AG04449 (cell line): ENCODE results near the gene LSG1.

Source experiments
- CTCF ChIA-PET: fragments of 350-600 bp; formaldehyde crosslinking; extraction: SDS; loops from one replicate; lab custom pipeline; 2021; ENCODE audit warnings: antibody characterized with exemption; lab: Yijun Ruan, JAX
- POLR2A ChIA-PET: fragments of 400-600, 350-600 bp; formaldehyde crosslinking; extraction: SDS; loops from one replicate; lab custom pipeline; 2020; ENCODE audit warnings: antibody characterized with exemption, inconsistent platforms; lab: Yijun Ruan, JAX
- DNase-seq: peaks from one replicate; pipeline ENCODE4 v3.0.0-alpha.2; 2010; ENCODE audit warnings: low read depth, low spot score
- H3K4me3 ChIP-seq: 2 replicates; pipeline ENCODE4 v1.5.1; 2011; ENCODE audit warnings: low read depth, mild to moderate bottlenecking, control low read depth, low read length
- CTCF ChIP-seq: IDR thresholded peaks from one replicate; pipeline ENCODE4 v1.5.1; 2011; ENCODE audit warnings: mild to moderate bottlenecking, moderate library complexity, low read length, control low read depth, inconsistent platforms; ENCODE audit not compliant: insufficient read depth; ENCODE audit errors: missing control alignments

The LSG1 gene

GRCh38 chr3:194667363-194667762 lies 4.6 kb downstream of the LSG1 start:
- DNase-seq, result no peak
- no peak for TF ChIP-seq CTCF
- POLR2A ChIA-PET, result no interaction called here
- CTCF ChIA-PET, result interaction anchor here (1.4 to 2.2 kb wide), 4 partner anchors 15 to 594 kb away, joined by 3 to 11 read pairs (median 5); no protein-coding TSS in a partner anchor
- H3K4me3 ChIP-seq, result no peak overlapping the region

- TF ChIP-seq CTCF, result no peak
- ChIA-PET CTCF (interaction anchor here (2.2 kb wide), 1 partner anchor 18 kb away, joined by 10 read pairs; no protein-coding TSS in a partner anchor), POLR2A (no interaction called here)
- DNase-seq, result no peak
- H3K4me3 ChIP-seq, result no peak overlapping the region
Measured at GRCh38 chr3:194664857-194665256, 7.1 kb downstream of the LSG1 start.

- ChIA-PET CTCF (interaction anchor here (1.1 to 7.6 kb wide), 2 partner anchors 9 to 445 kb away, joined by 4 to 62 read pairs; partner anchors contain the start of gene LSG1), POLR2A (no interaction called here)
- no peak overlapping the region for H3K4me3 ChIP-seq
- no peak for DNase-seq
- TF ChIP-seq CTCF, result no peak
Measured at GRCh38 chr3:194661946-194662345, 10.0 kb downstream of the LSG1 start.

- CTCF ChIA-PET, result interaction anchor here (0.9 to 7.6 kb wide), 3 partner anchors 9 to 446 kb away, joined by 4 to 62 read pairs (median 4); partner anchors contain the start of gene LSG1
Measured at GRCh38 chr3:194661374-194661773, 10.6 kb downstream of the LSG1 start.

GRCh38 chr3:194659778-194660177 lies 12.2 kb downstream of the LSG1 start:
- no peak for DNase-seq
- CTCF ChIA-PET, result interaction anchor here (2.1 to 7.6 kb wide), 3 partner anchors 11 to 316 kb away, joined by 7 to 62 read pairs (median 9); partner anchors contain the start of gene LSG1
- POLR2A ChIA-PET, result no interaction called here
- H3K4me3 ChIP-seq, result no peak overlapping the region
- no peak for TF ChIP-seq CTCF

More at GRCh38 chr3:194661374-194661773, 10.6 kb downstream of the LSG1 start:
- no peak for DNase-seq
- POLR2A ChIA-PET, result no interaction called here
- H3K4me3 ChIP-seq, result no peak overlapping the region
- TF ChIP-seq CTCF, result no peak

- no peak overlapping the region for H3K4me3 ChIP-seq
- ChIA-PET CTCF (interaction anchor here (1.0 to 7.6 kb wide), 4 partner anchors 12 to 448 kb away, joined by 3 to 62 read pairs (median 8); partner anchors contain the start of gene LSG1), POLR2A (no interaction called here)
- TF ChIP-seq CTCF, result no peak
- DNase-seq, result no peak
Measured at GRCh38 chr3:194658477-194659242, 13.3 kb downstream of the LSG1 start.
